Skeletal muscle satellite cell (primary cell): Measurements from ENCODE around the gene SEC14L3.

Source experiments
- H3K27me3 ChIP-seq: 2 replicates; pipeline ENCODE4 v1.7.0; 2013; ENCODE audit warnings: low read length; ENCODE audit not compliant: control insufficient read depth, insufficient read depth
- H3K36me3 ChIP-seq: 2 replicates; pipeline ENCODE4 v1.7.0; 2013; ENCODE audit warnings: mild to moderate bottlenecking, control low read depth, low read length; ENCODE audit not compliant: insufficient read depth
- H3K4me1 ChIP-seq: 2 replicates; pipeline ENCODE4 v1.7.0; 2013; ENCODE audit warnings: low read length; ENCODE audit not compliant: control insufficient read depth, insufficient read depth
- H3K4me2 ChIP-seq: 2 replicates; pipeline ENCODE4 v1.7.0; 2013; ENCODE audit warnings: mild to moderate bottlenecking, low read length
- H3K4me3 ChIP-seq: 2 replicates; pipeline ENCODE4 v1.7.0; 2013; ENCODE audit warnings: low read length
- H3K9ac ChIP-seq: 2 replicates; pipeline ENCODE4 v1.7.0; 2013; ENCODE audit warnings: mild to moderate bottlenecking, low read depth, low read length, moderate library complexity
- H3K9me3 ChIP-seq: replicated peaks from 2 replicates; pipeline ENCODE4 v1.7.0; 2013; ENCODE audit warnings: mild to moderate bottlenecking, control low read depth, low read length

Gene SEC14L3

DNA sequence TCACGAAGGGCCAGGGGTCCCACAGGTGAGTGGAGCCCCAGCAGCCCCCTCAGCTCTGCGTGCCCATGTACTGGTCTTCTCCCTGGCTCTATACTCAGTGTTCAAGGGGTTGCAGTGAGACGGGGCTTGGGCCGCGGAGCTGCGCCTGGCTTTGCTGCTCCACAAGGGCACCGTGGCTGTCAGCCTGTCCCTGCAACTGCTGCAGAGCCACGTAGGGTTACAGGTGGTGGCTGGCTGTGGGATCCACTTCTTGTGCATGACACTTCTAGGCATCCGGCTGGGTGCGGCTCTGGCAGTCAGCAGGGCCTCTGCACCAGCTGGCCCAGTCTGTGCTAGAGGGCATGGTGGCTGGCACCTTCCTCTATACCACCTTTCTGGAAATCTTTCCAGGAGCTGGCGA, 32.0 kb downstream of the SEC14L3 start:
- H3K4me1 ChIP-seq: peaks cover 10% of the 10 kb centered on the region
- no peak overlapping the region for H3K4me3 ChIP-seq
- H3K36me3 ChIP-seq: no peaks in the 10 kb centered on the region
- H3K27me3 ChIP-seq: peaks cover 10% of the 10 kb centered on the region
- no peak overlapping the region for H3K9ac ChIP-seq
- H3K4me2 ChIP-seq: no peak overlapping the region
- no peaks in the 10 kb centered on the region for H3K9me3 ChIP-seq

DNA sequence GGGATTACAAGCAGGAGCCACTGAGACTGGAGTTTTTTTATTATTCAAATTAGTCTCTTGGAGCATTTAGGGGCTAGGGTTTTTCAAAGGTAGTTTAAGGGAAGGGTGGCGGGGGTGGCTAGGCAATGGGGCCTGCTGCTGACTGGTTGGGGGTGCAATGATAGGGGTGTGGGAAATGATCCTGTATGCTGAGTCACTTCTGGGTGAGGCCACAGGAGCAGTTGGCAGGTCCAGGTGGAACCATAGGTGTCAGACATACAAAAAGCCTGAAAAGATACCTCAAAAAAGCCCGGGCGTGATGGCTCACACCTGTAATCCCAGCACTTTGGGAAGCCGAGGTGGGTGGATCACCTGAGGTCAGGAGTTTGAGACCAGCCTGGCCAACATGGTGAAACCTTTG, 32.6 kb downstream of the SEC14L3 start:
- H3K4me1 ChIP-seq: peaks cover 8% of the 10 kb centered on the region
- H3K4me3 ChIP-seq: no peak overlapping the region
- H3K36me3 ChIP-seq: no peaks in the 10 kb centered on the region
- no peak overlapping the region for H3K9ac ChIP-seq
- H3K9me3 ChIP-seq: no peaks in the 10 kb centered on the region
- H3K27me3 ChIP-seq: peaks cover 10% of the 10 kb centered on the region
- H3K4me2 ChIP-seq: no peak overlapping the region

DNA sequence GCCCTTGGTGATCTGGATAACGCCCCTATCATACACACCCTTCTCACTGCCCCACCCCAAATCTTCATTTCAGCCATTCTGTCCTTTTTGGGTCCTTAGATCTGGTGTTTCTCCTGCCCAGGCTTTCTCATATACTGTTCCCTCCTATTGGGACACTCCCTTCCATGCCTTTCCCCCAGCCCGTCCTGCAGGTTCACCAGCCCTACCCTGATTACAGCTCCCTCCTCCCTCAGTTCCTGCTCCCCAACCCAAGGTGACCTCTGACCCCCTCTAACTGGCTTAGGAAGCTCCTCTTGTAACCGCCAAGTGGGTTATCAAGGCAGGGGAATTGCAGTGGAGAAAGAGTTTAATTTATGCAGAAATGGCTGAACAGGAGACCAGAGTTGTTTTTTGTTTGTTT, 33.3 kb downstream of the SEC14L3 start:
- peaks cover 10% of the 10 kb centered on the region for H3K27me3 ChIP-seq
- no peak overlapping the region for H3K4me2 ChIP-seq
- no peak overlapping the region for H3K4me3 ChIP-seq
- no peaks in the 10 kb centered on the region for H3K36me3 ChIP-seq
- no peak overlapping the region for H3K9ac ChIP-seq
- peaks cover 8% of the 10 kb centered on the region for H3K4me1 ChIP-seq
- H3K9me3 ChIP-seq: no peaks in the 10 kb centered on the region

DNA sequence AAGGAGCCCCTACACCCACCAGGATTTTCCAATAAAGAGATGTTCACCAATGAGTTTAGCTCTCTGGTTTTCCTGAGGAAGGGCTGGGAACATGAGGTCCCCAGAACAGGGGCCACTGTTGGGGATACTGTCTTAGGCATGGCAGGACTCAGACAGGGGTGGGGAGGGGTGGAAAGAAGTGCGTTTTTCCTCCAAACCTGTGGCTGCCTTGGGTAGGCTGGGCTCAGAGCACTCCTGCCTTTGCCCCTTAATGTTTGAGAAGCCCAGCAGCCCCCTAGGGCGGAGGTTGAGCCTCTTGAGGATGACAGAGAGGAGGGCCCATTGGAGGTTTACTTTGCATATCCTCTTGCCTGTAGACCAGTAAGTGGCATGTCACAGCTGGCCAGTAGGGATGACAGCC, 35.6 kb downstream of the SEC14L3 start:
- no peaks in the 10 kb centered on the region for H3K36me3 ChIP-seq
- H3K4me1 ChIP-seq: no peaks in the 10 kb centered on the region
- H3K27me3 ChIP-seq: peaks cover 9% of the 10 kb centered on the region
- no peak overlapping the region for H3K4me2 ChIP-seq
- no peak overlapping the region for H3K9ac ChIP-seq
- H3K9me3 ChIP-seq: no peaks in the 10 kb centered on the region
- H3K4me3 ChIP-seq: no peak overlapping the region

DNA sequence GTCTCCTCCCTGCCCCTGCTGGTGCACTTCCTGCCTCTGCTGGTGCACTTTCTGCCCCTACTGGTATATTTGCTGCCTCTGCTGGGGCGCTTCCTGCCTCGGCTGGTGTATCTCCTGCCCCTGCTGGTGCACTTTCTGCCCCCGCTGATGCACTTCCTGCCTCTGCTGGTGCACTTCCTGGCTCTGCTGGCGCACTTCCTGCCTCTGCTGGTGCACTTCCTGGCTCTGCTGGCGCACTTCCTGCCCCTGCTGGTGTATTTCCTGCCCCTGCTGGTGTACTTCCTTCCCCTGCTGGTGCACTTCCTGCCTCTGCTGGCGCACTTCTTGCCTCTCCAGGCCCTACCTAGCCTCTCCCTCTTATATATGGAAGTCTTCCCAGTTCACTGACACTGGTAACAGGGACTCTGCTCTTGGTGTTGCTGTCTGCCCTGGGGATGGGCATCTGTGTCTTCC, 36.1 kb downstream of the SEC14L3 start:
- Histone ChIP-seq H3K4me1 (no peaks in the 10 kb centered on the region), H3K27me3 (peaks cover 7% of the 10 kb centered on the region), H3K9ac (no peak overlapping the region), H3K4me2 (no peak overlapping the region), H3K36me3 (no peaks in the 10 kb centered on the region), H3K4me3 (no peak overlapping the region), H3K9me3 (no peaks in the 10 kb centered on the region)

DNA sequence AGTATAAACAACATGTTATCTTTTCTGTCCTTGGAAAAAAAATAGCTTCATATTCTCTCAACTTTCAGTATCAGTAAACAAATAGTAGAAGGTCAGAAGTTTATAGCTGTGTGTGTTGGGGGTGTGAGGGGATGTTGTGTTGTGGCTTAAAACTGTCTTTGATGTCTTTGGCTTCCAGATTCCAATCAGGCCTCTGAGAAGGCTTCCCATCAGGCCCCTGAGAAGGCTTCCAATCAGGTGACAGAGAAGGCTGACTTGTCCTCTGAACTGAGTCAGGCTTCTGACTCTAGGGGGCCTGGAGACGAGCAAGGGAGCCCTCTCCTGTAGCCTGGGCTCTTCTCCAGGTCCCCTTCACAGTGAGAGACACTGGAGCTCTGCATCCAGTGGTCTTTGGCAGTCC, 37.0 kb downstream of the SEC14L3 start:
- Histone ChIP-seq H3K4me2 (no peak overlapping the region), H3K9ac (no peak overlapping the region), H3K9me3 (no peaks in the 10 kb centered on the region), H3K27me3 (peaks cover 7% of the 10 kb centered on the region), H3K4me3 (no peak overlapping the region), H3K4me1 (no peaks in the 10 kb centered on the region), H3K36me3 (no peaks in the 10 kb centered on the region)

DNA sequence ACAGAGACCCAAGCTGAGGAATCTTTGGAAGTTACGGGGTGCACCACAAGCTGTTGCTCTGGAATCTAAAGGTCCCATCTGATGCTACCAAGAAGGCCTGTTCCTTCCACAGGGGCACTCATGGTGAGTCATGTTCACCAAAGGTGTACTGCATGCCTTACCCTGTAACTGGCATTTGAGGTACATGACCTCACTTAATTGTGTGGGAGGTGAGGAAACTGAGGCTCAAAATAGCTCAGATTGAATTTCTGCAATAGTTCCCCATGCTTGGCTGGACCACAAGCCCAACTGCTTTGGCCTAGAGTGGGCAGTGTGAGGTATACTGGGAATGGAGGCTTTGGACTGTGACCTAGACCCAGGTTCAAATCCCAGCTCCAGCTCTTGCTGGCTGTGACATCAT, 38.0 kb downstream of the SEC14L3 start:
- Histone ChIP-seq H3K27me3 (peaks cover 7% of the 10 kb centered on the region), H3K4me1 (no peaks in the 10 kb centered on the region), H3K9ac (no peak overlapping the region)

DNA sequence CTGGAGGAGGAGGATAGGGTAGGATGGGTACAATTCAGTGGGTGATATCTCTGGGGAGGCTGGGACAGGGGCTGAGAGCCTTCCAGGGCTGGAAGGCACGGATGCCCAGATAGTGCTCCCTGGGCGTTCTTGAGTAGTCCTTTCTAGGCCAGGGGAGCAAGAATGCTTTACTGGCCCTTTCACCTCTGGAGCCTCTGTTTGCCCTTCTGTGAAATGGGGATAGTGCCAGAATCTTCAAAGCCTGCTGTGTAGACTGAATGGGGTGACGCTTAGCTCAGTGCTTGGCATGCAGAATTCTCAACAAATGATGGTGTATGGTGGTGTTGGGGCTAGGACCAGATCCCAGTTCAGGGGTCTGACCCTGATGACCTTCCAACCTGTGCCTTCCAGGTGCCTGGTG, 38.6 kb downstream of the SEC14L3 start:
- peaks cover 2% of the 10 kb centered on the region for H3K27me3 ChIP-seq
- no peaks in the 10 kb centered on the region for H3K36me3 ChIP-seq
- no peak overlapping the region for H3K4me2 ChIP-seq
- H3K9ac ChIP-seq: no peak overlapping the region
- no peak overlapping the region for H3K4me3 ChIP-seq
- no peaks in the 10 kb centered on the region for H3K9me3 ChIP-seq
- no peaks in the 10 kb centered on the region for H3K4me1 ChIP-seq

More for the DNA sequence above, 38.0 kb downstream of the SEC14L3 start:
- H3K4me2 ChIP-seq: no peak overlapping the region
- H3K4me3 ChIP-seq: no peak overlapping the region
- no peaks in the 10 kb centered on the region for H3K36me3 ChIP-seq
- H3K9me3 ChIP-seq: no peaks in the 10 kb centered on the region

DNA sequence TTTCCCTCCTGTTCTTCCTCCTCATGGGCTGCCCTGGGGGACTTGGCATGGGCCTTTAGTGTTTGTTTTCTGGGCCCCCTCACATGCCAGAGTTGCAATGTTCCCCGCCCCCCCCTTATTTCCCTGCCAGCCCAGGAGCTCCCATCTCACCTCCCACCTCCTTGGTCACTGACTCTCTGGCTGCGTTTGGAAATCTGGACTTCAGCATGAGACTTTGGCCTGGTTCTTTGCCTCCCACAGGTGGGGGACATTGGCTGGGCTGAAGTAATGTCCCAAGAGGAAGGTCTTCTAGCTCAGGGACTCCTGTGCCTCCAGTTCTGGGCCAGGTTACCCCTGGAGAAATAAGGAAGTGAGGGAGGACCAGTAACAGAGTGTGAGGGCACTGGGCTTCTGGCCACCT, 39.3 kb downstream of the SEC14L3 start:
- Histone ChIP-seq H3K9ac (no peak overlapping the region), H3K27me3 (no peaks in the 10 kb centered on the region), H3K36me3 (peaks cover 1% of the 10 kb centered on the region), H3K4me1 (no peaks in the 10 kb centered on the region), H3K4me3 (no peak overlapping the region), H3K4me2 (no peak overlapping the region), H3K9me3 (no peaks in the 10 kb centered on the region)

DNA sequence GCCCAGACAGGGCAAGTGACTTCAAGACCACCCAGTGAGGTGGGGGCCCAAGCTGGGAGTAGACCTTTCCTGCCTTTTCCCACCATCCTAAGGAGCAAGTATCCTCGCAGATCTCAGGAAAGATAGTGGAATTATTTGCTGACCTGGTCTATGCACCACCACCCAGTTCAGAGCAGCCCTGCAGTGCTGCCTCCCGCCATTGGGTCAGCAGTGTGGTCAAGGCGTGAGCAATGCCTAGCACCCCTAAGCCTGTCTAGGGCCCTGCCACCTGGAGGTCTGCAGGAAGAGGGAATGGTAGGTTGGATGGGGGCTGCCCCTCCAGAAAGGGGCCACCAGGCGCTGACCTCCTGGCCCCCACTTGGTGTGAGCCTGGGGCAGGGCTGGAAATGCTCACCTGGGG, 39.7 kb downstream of the SEC14L3 start:
- Histone ChIP-seq H3K4me1 (no peaks in the 10 kb centered on the region), H3K4me3 (no peak overlapping the region), H3K36me3 (peaks cover 6% of the 10 kb centered on the region), H3K9ac (no peak overlapping the region), H3K4me2 (no peak overlapping the region), H3K9me3 (no peaks in the 10 kb centered on the region), H3K27me3 (no peaks in the 10 kb centered on the region)

DNA sequence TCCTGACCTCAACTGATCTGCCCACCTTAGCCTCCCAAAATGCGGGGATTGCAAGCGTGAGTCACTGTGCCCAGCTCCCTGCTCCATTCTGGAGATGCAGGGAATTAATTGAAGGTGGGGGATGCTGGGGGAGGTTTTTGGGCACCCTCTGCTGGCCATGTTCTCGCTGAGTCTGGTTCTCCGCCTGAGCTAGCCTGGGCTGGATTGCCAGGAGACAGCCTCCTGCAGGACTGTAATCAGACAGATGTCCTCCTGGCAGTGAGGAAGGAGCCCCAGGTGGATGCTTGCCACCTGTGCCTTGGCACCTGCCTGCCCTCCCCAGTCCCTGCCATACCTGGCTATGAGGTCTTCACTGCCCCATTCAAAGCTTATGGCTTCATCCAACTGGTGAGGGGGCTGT, 40.9 kb downstream of the SEC14L3 start:
- Histone ChIP-seq H3K4me3 (no peak overlapping the region), H3K9me3 (no peaks in the 10 kb centered on the region), H3K27me3 (no peaks in the 10 kb centered on the region), H3K4me2 (no peak overlapping the region), H3K4me1 (peaks cover 11% of the 10 kb centered on the region), H3K36me3 (peaks cover 7% of the 10 kb centered on the region), H3K9ac (no peak overlapping the region)

DNA sequence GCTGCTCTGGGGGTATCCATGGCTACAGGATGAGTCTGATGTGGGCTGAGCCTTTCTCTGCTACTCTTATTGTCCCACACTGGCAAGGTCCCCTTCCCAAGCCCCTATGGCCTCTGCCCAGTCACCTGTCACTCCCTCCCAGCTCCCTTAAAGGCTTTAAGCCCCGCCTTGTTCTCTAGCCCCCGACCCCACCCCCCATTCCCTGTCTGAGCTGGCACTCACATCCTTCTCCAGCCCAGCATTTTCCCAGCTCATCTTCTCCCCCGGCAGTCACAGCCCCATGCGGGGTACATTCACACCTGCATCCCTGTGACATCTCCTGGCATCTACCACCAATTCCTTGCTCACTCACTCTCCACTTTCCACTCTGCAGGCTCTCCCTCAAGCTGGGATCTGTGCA, 41.9 kb downstream of the SEC14L3 start:
- H3K4me1 ChIP-seq: peaks cover 19% of the 10 kb centered on the region
- no peaks in the 10 kb centered on the region for H3K27me3 ChIP-seq
- peaks cover 7% of the 10 kb centered on the region for H3K36me3 ChIP-seq
- H3K9ac ChIP-seq: no peak overlapping the region
- H3K4me3 ChIP-seq: no peak overlapping the region
- no peaks in the 10 kb centered on the region for H3K9me3 ChIP-seq
- H3K4me2 ChIP-seq: no peak overlapping the region
